ENCODE data around the gene OR10A7.
"Not testable (repeated sequence)": the region's sequence is repeated elsewhere in the genome, so short reads cannot be mapped to it uniquely, and the experiment has no call there.

Gene OR10A7, protein sequence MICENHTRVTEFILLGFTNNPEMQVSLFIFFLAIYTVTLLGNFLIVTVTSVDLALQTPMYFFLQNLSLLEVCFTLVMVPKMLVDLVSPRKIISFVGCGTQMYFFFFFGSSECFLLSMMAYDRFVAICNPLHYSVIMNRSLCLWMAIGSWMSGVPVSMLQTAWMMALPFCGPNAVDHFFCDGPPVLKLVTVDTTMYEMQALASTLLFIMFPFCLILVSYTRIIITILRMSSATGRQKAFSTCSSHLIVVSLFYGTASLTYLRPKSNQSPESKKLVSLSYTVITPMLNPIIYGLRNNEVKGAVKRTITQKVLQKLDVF
- 0 reads per million in 18 experiments for total RNA-seq

DNA sequence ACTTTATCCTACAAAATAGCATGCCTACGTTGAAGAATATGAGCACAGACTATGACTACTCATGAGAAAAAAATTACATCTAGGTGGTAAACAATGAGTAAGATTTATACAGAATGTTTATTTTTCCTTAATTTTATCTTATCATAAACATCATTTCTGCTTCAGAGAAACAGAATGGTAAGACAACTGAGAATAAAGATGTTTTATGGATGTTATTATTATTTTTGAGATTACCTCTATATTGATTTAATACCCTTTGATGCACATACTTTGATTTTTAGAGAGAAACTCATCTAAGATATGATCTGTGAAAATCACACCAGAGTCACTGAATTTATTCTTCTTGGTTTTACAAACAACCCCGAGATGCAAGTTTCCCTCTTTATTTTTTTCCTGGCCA, at the start of gene OR10A7:
Gene OR10A7, plus strand, starts transcription at position 301 of the 400 bp plus-strand sequence. Its CDS starts 0 bp downstream, at position 301.
- no peak for DNase-seq

DNA sequence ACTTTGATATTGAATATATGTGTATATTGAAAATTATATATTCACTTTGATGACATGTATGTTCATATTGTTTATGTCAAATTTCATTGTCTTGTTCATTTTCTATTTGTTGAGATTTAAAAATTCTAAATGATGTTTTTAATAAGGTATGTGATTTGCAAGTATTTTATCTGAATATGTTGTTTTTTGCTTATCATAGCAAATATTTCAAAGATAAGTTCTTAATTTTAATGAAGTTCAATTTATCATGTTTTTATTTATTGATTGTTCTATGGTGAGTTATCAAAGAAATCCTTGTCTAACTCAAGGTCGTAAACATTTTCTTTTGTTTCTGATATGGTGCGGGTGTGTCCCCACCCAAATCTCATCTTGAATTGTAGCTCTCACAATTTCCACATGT, 49.4 kb upstream of the OR10A7 start:
- no peak for DNase-seq

DNA sequence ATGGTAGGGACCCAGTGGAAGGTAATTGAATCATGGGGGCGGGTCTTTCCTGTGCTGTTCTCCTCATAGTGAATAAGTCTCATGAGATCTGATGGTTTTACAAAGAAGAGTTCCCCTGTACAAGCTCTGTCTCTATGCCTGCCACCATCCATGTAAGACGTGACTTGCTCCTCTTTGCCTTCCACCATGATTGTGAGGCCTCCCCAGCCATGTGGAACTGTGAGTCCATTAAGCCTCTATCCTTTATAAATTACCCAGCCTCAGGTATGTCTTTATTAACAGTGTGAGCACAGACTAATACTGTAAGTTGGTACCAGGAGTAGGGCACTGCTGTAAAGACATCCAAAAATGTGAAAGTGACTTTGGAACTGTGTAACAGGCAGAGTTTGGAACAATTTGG, 49.0 kb upstream of the OR10A7 start:
- DNase-seq, result not testable (repeated sequence)

DNA sequence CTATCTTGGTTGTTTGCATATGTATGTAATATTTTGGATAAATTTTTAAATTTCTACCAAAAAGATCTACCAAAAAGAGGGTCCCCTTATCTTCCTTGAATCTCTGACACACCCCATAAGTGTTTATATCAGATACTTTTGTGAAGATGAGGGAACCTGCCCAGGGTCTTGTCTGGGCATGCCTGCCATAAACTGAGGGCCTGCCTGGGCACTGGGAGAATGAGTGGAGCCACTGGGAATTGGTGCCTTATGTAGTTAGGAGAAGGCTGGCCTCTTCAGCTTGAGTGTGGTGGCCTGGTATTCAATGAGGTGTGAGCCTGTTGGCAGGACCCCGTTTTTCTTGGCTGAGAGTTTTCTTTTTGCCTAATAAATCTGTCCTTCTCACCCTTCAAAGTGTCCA, 48.1 kb upstream of the OR10A7 start:
- DNase-seq, result no peak

DNA sequence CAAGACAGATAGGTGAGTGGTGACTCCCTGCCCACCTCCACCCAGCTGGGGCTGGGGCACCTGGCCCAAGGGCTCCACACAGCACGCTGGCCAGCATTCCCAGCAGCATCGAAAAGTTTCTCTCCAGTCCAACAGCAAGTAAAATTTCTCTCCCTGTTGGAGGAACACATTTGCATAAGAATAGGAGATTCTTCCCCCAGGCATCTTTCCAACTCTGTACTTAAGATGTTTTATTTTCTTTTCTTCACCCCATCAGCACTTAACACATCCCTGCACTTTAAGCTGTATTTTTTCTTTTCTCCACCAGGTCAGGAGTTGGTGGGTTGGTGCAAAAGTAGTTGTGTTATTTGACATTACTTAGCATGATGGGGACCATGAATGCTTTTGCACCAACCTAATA, 47.4 kb upstream of the OR10A7 start:
- DNase-seq, result no peak

DNA sequence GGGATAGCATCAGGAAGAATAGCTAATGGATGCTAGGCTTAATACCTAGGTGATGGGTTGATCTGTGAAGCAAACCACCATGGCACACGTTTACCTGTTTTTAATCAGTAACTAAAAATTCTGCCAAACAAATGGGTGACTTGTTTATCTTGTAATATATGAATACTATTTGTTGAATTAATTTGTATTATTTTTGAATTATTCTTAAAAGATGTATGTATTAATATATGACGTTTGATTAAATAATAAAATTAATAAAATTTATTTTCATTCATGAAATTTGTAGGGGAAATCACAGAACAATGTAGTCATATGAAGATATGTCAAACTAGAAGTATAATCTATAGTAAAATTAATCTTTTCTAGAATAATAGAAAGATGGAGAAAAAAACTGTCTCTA, 32.3 kb upstream of the OR10A7 start:
- DNase-seq, result no peak

DNA sequence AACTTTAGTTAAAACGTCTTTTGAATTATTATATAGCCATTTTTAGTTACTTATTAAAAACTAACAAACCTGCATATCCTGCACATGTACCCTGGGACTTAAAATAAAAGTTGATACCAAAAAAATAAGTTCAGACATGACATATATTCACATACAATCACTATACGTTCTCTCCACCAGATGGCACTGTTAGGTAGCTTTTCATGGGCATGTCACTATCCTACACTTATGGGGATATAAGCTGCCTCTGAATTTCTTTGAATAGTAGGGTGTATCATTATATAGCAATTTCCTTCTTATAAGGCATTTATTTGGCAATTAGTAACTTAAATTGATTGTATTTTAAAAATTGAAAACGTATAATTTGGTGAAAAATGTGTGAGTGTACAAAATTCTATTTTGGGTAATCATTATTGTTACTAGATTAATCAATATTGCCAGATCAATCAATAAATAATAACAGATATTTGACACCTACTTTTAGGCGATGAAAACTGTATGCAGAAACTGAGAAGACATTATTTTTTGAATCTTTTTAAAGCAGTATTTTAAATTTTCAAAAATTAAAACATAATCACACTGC, 31.8 kb upstream of the OR10A7 start:
- DNase-seq, result peak; percentile 85 to 88

DNA sequence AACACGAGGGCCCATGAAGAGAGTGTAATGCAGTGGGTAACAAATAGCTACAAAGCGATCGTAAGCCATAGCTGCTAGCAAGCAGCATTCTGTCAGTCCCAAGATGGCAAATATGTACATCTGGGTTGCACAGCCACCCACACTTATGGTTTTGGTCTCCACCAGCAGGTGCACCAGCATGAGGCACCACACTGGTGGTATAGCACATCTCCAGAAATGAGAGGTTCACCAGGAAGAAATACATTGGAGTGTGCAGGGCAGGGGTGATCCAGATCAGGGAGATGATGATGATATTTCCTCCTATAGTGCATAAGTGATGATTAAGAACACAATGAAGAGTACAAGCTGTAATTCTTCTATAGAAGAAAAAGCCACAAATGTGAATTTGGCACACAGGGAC, 26.4 kb upstream of the OR10A7 start:
- DNase-seq, result no peak

DNA sequence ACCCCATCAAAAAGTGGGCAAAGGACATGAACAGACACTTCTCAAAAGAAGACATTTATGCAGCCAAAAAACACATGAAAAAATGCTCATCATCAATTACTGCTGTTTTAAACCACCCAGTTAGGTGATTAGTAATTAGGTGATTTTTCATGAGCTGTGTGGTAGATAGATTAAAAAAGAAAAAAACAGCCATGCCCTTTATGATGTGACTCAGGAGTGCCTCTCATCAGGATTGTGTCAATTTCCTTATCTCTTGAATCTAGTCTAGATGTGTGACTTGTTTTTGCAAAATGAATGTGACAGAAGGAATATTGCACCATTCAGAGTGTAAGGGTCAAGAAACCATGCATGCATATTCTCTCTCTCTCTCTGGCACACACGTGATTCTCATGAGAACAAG, 5.7 kb downstream of the OR10A7 start:
- DNase-seq, result no peak

DNA sequence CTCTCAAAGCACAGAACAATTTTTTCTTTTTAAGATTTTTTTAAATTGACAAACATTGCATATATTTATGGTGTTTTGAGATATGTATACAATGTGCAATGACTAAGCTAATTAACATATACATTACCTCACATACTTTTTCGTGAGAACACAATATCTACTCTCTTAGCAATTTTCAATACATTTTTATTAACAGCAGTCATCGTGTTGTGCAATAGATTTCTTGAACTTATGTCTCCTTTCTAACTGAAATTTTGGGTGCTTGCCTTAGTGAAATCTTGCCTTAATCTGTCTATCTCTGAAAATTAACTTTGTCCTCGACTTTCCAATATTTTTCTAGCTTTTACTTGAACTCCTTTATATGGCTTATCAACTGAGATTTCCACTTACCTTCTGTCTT, 6.8 kb downstream of the OR10A7 start:
- no peak for DNase-seq

DNA sequence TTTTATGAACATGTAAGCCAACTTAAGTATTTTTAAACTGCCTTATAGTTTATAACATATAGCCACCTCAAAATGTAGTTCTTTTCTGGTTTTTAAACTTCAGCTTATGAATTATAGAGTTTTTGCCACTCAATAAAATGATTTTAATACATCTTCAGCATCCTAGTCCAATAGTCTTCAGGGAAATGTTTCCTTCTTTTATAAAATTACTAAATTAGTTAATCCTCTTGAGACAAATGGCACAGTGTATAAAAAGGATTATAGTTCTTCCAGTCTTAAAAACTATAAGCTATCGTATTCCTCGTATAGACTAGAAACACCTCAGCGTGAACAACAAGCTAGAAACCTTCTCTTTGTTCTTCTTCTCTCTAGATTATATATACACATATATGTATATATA, 23.5 kb downstream of the OR10A7 start, which contains the start of gene OR6C74:
Gene OR6C74, plus strand, starts transcription at position 301 of the 400 bp plus-strand sequence. CDS start 2,679 bp downstream, outside the sequence.
- no peak for DNase-seq

DNA sequence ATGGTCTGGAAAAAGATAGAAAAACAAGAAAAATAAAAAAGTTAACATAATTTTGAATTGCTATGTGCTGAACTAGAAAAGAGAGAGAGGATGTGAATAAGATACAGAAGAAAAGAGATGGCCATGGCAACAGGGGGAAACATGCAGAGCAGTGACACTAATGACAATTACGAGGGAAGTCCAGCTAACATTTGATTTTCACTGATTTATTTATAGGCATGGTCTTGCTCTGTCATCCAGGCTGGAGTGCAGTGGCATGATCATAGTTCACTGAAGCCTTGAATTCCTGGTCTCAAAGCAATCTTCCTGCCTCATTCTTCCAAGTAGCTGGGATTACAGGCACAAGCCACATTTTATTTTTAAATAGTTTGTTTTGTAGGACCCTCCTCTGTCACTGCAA, 25.3 kb downstream of the OR10A7 start:
- no peak for DNase-seq

DNA sequence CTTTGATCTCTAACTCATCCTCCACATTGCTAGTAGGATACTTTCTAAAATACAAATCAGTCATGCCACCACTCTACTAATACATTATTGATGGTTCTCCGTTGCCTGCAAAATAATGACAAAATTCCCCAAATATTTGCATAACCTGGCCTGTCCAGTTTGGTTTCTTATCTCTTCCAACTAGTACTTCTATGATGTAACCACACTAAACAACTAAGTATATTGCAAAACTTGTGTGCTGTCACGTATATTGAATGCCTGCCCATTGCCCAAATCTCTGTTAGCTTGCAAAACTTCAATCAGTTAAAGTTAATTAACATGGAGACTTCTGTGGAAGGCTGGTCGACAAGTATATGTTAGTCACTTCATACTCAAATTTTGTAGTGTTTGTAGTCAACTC, 30.1 kb downstream of the OR10A7 start:
- no peak for DNase-seq

DNA sequence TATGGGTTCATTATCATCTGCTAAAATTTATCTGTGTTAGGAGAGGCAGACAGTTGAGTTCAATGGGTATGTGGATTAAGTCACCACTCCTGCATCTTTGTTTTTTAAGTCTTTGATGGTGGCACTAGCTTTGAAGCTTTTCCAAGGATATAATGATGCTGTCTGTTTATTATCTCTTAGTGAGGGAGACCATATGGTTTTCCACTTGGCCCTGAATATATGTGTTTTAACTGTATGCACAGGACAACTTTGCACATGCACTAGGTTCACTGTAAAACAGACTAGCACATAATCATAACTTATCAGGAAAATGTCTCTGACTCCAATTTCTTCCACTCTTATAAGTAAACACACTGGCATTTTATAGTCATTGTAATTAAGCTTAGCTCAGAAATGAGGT, 32.5 kb downstream of the OR10A7 start:
- DNase-seq, result no peak

DNA sequence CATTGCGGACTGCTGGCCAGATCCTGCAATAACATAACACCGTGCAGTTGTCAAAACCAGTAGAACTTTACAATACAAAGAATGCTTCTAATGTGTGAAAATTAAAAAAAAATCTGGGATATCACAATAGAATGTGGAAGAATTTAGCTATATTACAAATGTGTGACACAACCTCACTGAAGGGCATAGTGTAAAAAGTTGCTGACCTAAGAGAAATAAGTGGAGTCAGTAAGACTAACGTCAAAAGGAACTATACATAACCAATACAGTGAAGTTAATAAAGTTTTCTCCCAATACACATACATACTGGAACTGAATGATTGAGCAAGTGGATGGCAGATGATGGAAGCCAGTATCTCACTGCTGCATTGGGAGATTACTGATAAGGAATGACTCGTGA, 36.0 kb downstream of the OR10A7 start:
- no peak for DNase-seq

DNA sequence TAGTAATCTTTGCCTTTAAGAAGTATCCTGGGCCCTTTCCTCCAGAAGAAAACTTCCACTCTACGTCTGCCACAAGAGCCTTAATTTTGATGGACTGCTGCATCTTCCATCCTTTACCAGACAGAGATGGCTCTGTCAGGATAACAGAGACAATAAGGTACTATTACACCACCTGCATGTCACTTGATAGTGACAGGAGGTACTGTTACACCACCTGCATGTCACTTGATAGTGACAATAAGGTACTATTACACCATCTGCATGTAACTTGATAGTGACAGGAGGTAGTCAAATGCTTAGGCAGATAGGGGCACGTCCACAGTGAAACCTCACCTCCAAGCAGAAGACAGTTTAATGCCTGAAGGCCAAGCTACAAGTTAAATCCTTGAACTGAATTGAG, 37.5 kb downstream of the OR10A7 start:
- no peak for DNase-seq

Measured in inflammatory macrophage (primary cell).